HG03521 (cell line): ENCODE data around the gene ALCAM.
A peak's percentile ranks its signal among the peaks of the same experiment; 100 is the strongest.
"Not testable (repeated sequence)": the region's sequence is repeated elsewhere in the genome, so short reads cannot be mapped to it uniquely, and the experiment has no call there.

Experiments used
- ATAC-seq: cut with Tn5 transposase; IDR thresholded peaks from one replicate; pipeline ENCODE4 v1.9.1; 2021; ENCODE audit warnings: mild to moderate bottlenecking, moderate library complexity; ENCODE audit not compliant: unreplicated experiment

ALCAM gene

DNA sequence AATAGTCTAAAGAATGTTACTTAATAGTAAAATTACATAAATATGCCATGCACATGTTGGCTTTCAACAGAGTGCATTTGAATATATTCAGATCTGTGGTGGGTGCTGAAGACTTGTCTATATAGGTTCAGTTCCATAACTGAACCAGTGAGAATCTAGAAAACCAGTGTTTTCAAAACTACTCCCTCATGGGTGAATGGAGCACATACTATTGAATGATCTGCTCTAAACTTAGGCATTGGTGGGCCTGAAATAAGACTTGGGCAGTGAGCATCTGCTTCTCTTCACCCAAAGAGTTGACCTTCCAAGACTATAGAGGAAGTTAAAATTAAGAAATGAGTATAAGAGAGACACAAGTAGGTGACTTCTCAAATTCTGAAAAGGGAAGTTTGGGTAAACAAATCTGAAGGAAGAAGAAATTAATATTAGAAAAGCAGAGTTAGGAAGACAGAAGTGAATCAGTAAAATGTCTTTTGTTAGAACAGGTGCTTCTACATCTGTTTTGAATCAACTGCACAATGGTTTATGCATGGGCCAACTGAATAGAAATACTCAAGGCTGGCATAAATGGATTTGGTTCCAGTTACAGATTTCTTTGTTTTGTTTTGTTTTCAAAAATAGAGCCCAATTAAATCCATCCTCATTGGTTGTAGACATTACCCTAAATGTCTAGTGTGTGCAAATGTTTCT, 19.3 kb downstream of the ALCAM start:
- peak; percentile 56 for ATAC-seq

DNA sequence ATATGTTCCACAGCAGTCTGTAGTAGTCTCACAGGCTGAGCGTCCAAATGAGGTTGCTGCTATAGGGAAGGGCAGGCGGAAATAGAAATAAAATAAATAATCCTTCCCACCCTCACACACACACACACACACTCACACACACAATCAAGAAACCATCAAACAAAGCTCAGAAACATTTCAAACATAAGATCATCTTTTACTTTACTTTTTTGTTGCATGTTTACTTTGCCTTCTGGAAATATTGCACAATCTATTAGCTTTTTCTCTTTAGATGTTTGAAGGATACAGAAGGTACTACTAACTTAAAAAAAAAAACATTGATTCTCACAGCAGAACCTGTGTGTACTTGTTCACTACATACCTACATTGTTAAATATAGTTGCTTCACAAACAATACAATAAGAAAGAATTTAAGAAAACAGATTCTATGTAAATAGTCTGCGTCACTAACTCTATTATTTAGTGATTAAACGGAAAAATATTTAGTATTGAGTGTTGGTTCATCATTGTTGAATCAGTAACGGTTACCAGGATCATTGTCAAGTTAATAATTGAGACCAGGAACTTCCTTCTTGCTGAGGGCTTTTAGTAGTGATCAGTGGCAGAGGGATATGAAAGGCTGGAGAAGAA, 20.5 kb downstream of the ALCAM start:
- no peak for ATAC-seq

- ATAC-seq: no peak
Measured at GRCh38 chr3:105388176-105388575, 21.5 kb downstream of the ALCAM start.

- not testable (repeated sequence) for ATAC-seq
Measured at GRCh38 chr3:105389759-105390158, 23.1 kb downstream of the ALCAM start.

DNA sequence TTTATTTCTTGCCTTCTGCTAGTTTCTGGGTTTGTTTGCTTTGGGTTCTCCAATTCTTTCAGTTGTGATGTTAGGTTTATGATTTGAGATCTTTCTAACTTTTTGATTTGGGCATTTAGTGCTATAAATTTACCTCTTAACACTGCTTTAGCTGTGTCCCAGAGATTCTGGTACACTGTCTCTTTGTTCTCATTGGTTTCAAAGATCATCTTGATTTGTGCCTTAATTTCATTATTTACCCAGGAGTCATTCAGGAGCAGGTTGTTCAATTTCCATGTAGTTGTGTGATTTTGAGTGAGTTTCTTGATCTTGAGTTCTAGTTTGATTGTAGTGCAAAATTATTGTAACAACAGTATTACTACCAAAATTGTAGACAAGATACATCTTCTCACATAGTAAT, 25.9 kb downstream of the ALCAM start:
- ATAC-seq: not testable (repeated sequence)

DNA sequence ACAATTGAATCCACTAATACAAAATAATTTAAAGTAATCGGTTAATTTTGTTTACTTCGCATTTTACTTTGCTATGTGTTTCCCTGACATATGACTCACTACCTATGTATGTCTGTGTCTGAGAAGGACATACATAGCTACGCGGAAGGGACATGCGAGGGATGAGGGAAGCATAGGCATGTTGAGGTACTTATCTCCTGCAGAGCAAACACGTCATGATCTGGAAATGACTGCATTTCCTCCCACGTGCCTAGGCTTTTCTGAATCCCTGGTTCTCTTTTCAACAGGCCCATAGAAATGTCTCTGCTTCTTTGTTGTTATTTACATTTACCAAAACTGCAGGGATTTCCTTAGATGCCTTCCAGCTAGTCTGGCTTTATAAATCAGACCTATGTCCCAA, 27.5 kb downstream of the ALCAM start:
- no peak for ATAC-seq

- peak; percentile 64 for ATAC-seq
Measured at GRCh38 chr3:105397974-105398373, 31.3 kb downstream of the ALCAM start.

DNA sequence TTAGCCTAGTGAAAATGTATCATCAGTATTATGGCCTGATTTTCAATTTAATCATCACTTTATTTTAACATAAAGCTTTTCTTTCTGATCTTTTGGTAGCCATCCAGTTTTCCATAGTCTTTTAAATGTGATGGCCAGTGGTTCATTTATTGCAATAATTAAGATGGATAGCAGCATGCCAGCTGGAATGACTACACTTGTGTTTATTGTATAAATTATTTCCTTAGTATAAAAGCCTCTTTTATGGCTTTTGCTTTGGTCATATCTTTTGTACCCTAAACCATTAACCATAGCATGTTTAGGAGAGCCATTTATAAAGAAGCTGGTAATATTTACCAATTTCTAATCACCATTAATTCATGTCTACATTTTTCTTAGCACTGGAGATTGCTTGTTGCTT, 31.7 kb downstream of the ALCAM start:
- ATAC-seq: no peak

DNA sequence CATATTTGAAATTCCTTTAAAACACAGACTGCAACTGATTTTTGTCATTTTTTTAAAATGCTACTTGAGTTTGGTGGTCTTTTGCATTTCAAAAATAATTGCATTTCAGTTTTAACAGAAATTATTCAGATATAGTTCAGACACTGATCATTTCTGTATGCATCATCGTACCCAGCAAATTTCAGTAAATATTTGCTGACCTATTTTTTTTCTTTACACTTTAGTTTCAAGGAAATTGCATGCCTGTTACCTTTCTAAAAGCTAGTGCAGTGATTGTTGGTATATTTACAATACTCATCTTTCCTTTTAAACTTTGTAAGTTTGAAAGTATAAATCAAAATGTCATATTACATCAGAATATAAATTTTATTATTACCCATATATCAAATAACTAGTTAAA, 32.4 kb downstream of the ALCAM start:
- no peak for ATAC-seq

DNA sequence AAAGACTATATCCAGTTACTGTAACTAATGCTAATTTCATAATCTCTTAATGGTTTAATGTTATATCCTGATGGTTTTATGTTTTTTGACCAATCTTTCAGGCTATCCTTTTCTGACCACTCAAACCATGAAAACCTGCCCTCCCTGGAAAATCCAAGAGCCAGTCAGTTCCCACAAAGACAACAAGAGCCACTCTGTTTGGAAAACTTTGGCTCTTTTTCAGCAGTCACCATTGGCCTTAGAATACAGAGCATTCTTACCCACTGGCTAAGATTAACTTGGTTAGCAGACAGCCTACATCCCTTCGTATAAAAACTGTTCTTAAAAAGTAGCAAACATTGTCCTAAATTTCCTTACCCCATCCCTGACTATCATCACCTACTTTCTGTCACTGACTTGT, 32.9 kb downstream of the ALCAM start:
- ATAC-seq: no peak

DNA sequence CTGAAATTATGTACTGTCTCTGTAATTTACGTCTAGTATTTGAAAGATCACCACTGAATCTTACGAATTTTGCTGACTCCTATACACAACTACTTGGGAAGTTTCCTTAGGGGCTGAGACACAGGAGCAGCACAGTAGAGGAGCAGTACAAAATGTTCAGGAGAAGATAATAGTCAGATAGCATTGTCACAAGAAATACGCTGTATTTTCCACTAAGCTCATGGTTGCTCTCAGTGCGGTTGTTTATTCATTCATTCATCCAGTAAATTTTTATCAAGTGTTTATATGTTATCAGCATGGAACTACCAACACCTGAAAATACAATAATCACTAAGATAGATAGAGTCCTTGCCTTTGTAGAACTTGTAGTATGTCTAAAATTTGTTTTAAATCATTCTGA, 34.5 kb downstream of the ALCAM start:
- no peak for ATAC-seq

- ATAC-seq: no peak
Measured at GRCh38 chr3:105401691-105402149, 35.0 kb downstream of the ALCAM start.

- ATAC-seq: no peak
Measured at GRCh38 chr3:105402287-105402801, 35.6 kb downstream of the ALCAM start.

DNA sequence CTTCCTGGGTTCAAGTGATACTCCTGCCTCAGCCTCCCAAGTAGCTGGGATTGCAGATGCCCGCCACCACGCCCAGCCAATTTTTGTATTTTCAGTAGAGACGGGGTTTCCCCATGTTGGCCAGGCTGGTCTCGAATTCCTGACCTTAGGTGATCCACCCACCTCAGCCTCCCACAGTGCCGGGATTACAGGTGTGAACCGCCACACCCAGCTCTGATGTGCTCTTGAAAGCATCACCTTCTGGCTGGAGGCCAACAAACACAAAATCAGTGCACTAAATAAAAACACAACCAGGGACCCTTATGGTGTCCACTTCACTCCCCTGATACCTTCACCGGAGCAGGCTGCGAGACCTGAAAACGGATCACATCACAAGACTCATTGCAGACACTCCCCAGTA, 36.3 kb downstream of the ALCAM start:
- ATAC-seq: not testable (repeated sequence)

DNA sequence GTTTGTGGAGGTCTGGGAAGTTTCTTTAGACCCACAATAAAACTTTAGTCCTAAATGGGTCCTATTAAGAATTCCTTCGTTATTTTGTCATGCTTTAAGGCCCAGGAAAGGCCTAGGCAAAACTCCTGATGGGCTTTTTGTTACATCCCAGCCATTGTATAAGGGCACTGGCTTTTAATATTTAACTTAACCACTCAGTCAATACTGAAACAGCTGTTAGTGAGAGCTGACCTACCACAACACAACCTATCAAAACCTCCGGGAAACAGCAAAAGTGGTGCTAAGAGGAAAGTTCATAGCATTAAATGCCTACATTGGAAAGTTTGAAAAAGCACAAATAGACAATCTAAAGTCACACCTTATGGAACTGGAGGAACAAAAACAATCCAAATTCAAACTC, 39.6 kb downstream of the ALCAM start:
- no peak for ATAC-seq

DNA sequence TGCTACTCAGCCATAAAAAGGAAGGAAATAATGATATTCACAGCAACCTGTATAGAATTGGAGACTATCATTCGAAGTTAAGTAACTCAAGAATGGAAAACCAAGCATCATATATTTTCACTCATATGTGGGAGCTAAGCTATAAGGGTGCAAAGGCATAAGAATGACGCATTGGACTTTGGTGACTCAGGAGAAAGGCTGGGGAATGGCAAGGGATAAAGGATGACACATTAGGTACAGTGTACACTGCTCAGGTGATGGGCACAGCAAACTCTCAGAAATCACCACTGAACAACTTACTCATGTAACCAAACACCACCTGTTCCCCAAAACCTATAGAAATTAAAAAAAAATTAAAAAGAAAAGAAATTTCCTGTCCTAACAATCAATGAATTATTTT, 42.7 kb downstream of the ALCAM start:
- no peak for ATAC-seq

- no peak for ATAC-seq
Measured at GRCh38 chr3:105413343-105413887, 46.7 kb downstream of the ALCAM start.

DNA sequence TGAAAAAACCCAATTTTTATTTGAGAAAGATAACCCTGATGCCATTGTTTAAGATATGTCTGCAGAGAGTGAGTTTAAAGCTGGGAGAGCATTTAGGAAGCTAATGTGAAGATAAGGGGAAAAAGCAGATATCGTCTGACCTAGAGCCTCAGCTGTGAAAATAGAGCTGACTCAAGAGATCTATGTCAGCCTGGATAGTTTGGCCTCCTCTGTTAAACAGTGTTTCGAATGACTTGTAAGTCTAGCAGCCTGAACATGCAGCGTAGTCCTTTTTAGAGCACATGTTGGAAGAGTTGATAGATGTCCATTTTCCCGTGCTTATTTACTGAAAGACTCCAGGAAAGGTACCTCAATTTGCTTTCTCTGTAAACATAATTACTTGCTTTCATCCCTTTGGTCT, 48.1 kb downstream of the ALCAM start:
- ATAC-seq: no peak

- ATAC-seq: no peak
Measured at GRCh38 chr3:105415951-105416350, 49.2 kb downstream of the ALCAM start.

DNA sequence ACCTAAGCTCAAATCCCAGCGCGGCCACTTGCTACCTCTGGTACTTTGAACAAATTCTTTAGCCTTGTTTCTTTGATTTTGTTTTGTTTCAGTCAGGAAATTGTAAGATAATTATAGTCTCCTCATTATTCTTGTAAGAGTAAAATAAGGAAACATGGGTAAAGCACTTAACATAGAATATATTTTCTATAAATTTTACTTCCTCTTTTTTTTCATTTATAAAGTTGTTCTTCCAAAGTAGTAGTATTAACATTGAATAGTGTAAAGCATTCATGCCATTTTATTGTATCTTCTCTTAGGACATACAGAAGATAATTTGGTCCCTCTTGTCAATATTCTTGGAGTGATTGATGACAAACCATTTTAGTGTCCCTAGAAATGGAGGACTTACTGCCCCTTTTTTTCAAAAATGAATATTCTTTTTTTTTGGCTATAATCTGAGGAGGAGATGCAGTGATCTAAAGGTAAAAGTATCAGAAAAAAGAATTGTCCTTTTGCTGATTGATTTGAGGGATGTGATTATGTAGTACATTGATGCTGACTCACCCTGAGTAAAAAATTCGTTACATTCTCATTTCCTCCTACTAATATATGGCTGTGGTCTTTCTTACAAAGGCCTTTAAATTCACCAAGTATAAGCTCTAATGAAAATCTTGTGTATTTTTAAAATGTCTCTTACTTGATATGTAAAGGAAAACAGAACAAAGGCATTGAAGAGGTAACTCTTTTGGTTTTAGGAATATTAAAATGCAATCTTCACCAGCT, 51.0 kb downstream of the ALCAM start:
- no peak for ATAC-seq

GRCh38 chr3:105422645-105423044, 55.9 kb downstream of the ALCAM start:
- no peak for ATAC-seq
